Retinal pigment epithelial cell (primary cell): ENCODE results near the gene HMCES.

Experiments
- DNase-seq: peaks from one replicate; pipeline ENCODE4 v3.0.0-alpha.2; 2010; ENCODE audit warnings: low read depth
- H3K4me3 ChIP-seq: 2 replicates; pipeline ENCODE4 v1.5.1; 2011; ENCODE audit warnings: mild to moderate bottlenecking, low read length, control low read depth, moderate library complexity
- TF ChIP-seq, protein P1 (sequence below): conservative IDR thresholded peaks from 2 replicates; pipeline ENCODE4 v1.5.1; 2011; ENCODE audit warnings: low read depth, low read length, control low read depth, inconsistent platforms

HMCES gene

DNA sequence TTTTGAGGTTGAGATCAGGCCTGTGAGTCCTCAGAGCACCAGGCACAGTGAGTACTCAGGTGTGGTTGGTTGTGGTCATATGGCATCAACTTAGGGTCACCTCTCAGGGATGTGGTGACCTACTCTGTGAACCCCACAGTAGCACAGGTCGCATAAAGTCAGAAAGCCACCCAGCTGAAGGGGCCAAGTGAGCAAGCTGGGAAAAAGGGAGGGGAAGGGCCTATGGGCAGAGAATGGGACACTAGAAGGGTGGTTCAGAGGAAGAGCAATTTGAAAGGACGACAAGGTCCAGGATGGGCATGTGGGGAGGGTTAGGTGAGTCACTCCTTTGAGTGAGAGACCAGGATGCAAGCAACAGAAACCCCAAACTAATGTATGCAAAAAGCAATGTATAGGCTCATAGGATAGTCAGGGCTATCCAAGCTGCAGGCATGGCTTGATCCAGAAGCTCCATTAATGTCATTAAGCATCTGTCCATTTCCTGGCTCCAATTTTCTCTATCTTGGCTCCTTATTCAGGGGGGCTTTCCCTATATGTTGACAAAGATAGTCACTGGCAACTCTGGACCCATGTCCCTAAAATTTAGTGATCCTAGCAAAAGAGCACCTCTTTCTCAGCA, 33.5 kb downstream of the HMCES start:
- no peak for DNase-seq
- no peak overlapping the region for H3K4me3 ChIP-seq
- TF ChIP-seq, protein P1, sequence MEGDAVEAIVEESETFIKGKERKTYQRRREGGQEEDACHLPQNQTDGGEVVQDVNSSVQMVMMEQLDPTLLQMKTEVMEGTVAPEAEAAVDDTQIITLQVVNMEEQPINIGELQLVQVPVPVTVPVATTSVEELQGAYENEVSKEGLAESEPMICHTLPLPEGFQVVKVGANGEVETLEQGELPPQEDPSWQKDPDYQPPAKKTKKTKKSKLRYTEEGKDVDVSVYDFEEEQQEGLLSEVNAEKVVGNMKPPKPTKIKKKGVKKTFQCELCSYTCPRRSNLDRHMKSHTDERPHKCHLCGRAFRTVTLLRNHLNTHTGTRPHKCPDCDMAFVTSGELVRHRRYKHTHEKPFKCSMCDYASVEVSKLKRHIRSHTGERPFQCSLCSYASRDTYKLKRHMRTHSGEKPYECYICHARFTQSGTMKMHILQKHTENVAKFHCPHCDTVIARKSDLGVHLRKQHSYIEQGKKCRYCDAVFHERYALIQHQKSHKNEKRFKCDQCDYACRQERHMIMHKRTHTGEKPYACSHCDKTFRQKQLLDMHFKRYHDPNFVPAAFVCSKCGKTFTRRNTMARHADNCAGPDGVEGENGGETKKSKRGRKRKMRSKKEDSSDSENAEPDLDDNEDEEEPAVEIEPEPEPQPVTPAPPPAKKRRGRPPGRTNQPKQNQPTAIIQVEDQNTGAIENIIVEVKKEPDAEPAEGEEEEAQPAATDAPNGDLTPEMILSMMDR: no peak

DNA sequence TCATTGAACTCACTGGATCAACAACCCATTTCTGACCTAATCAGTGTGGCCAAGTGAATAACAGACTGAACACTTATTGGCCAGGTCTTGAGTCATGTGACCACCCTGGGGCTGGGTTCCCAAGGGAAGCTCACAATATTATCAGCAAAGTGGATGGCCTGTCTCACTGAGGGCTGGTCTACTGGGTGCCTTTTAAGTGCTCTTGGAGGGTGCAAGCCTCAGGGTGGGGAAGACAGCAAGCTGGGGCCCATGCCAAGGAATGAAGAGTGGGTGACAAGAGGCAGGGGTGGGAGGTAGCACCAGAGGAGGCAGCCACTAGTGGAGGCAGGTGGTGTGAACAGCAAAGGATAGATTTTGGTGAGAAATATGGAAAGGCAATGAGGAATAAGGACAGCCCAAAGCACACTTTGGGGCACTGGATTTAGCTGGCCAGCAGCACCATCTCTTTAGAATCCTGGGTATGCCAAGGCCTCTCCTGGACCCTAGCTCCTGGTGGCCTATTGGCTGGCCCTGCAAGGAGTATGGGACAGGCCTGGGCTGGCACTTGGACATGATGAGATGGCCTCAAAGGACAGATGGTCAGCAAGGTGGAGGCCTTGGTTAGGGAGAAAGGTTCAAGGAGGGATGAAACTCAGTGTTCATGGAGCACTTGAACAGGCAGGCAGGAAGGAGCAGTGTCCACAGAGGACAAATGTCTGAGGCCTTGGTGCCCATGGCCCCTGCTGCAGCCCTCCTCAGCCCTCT, 34.2 kb downstream of the HMCES start:
- TF ChIP-seq, protein P1: no peak
- no peak for DNase-seq
- no peak overlapping the region for H3K4me3 ChIP-seq

DNA sequence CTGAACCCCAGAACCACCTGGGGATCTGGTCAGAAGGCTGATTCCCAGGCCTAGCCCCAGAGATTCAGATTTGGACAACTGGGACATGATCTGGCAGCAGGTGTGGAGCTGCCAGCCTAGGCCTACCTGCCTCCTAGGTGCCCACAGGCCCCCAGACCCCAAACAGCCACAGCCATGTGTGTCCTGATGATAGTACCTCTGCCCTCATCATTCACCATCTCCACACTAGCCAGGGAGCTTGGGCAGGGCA, 34.7 kb downstream of the HMCES start:
- no peak for DNase-seq
- TF ChIP-seq, protein P1: no peak
- no peak overlapping the region for H3K4me3 ChIP-seq

DNA sequence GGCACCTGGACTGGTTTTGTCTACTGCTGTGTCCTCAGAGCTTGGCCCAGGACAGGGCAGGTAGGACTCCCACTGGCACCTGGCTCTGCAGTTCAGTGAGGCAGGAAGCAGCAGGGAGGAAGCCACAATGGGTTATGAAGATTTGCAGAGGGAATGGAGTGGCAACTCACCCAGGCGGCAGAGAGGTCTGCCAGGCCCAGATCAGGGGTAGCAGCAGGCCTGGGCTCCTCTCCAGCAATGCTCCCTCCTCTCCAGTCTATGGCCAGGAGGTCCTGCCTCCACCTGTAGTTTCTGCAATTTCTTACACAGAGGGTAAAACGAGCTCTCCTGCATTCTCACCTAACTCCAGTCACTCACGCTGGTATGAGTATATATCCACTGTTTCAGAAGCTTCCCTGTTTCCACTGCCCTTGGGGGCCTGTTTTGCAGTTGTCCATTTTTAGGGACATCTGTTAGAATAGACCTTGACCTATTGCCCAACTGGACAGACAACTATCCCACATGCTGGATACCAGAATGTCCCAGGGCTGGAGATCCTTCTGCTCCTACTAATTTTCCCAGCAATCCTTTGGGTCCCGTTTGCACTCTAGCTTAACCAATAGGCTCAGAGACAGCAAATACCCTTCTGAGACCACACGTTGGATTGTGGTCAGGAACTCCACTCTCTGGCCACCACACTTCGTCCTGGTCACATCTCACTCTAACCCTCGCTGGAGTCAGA, 35.2 kb downstream of the HMCES start:
- TF ChIP-seq, protein P1: no peak
- DNase-seq: no peak
- peak overlapping the region; percentile 81 for H3K4me3 ChIP-seq

DNA sequence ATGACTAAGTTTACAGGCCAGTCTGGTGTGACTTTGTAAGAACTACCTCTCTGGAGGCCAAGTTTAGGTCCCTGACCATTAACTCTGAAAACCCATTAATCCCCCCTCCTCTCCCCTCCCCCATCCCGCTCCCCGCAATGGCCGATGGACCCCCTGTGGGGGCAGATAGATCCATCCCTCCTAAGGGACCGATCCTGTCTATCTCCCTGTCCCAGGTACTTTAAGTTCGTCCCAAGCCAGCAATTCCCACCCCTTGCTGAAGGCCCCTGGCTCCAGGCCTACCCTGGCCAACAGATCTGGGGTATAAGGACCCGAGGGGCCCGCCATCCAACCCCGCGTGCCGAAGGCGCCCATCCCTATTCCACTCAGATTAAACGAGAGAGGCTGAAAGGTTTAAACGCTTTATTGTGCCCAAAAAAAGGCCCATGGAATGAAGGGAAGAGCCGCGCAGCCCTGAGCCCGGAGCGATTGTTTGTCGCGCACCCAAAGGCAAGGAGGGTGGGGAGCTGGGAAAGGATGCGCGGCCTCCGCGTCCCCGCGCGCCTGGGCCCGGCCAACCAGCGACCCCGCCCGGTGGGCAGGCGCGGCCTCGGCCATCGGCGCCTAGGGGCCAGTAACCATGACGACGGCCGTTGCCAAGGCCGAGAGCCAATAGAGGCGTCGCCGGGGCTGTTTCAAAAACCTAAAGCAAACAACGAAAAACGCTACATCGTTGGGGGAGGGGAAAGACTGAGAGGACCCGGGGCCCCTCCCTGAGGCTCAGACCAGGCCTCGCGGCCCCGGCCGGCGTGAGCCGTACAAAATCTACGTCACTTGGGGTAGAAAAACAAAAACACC, 35.9 kb downstream of the HMCES start:
- DNase-seq: no peak
- peak overlapping the region; percentile 81 for H3K4me3 ChIP-seq
- TF ChIP-seq, protein P1: no peak

DNA sequence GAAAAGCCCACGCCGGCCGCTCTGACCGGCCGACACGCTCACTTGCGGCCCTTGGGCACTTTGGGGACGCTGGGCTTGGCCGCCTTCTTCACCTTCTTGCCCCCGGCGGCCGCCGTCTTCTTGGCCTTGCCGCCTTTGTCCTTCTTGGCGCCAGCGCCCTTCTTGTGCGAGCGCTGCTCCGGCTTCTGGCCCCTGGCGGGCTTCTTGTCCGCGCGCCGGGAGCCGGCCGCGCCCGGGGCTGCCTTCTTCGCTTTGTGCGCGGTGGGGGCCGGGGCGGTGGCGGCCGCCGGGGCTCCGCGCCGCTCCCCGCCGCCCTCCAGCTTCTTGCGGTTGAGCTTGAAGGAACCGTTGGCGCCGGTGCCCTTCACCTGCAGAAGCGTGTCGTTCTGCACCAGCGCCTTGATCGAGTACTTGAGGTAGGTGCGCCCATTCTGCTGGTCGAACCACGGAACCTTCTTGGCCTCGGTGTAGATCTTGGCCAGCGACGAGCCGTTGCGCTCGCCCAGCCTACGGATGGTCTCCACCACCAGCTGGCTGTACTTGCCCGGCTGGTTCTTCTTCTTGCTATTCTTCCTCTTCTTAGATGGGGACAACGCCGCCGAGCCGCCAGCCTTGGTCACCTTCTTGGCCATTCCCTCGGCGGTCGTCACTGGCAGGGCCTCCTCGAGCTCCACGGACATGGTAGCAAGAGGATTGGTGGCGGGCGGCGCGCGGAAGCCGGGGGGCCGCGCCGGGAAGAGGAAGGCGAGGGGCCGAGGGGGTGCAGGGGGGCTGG, 36.7 kb downstream of the HMCES start:
- TF ChIP-seq, protein P1: no peak
- peak overlapping the region; percentile 81 for H3K4me3 ChIP-seq

More for the DNA sequence above, 36.7 kb downstream of the HMCES start:
- no peak for DNase-seq
